Measurements from ENCODE around the gene HOXB6. TPM values are rescaled to one million over a fixed set of nuclear protein-coding genes. Genes with fewer than 3 reads are reported as not detected.
A peak's percentile ranks its signal among the peaks of the same experiment; 100 is the strongest.

The HOXB6 gene
- total RNA-seq, 1 donor from 2014 or later: 1.9 TPM

- Mint-ChIP-seq H3K27me3 (ENCODE audit: unreplicated experiment) (peaks cover 33% of the 10 kb centered on the region), H3K4me3 (ENCODE audit: unreplicated experiment) (peak overlapping the region; percentile 79), H3K4me1 (ENCODE audit: unreplicated experiment) (peaks cover 28% of the 10 kb centered on the region), H3K27ac (ENCODE audit: unreplicated experiment) (no peak overlapping the region), H3K36me3 (ENCODE audit: low read depth, unreplicated experiment) (no peaks in the 10 kb centered on the region), H3K9me3 (ENCODE audit: unreplicated experiment) (no peaks in the 10 kb centered on the region)
- TF ChIP-seq, protein P1, sequence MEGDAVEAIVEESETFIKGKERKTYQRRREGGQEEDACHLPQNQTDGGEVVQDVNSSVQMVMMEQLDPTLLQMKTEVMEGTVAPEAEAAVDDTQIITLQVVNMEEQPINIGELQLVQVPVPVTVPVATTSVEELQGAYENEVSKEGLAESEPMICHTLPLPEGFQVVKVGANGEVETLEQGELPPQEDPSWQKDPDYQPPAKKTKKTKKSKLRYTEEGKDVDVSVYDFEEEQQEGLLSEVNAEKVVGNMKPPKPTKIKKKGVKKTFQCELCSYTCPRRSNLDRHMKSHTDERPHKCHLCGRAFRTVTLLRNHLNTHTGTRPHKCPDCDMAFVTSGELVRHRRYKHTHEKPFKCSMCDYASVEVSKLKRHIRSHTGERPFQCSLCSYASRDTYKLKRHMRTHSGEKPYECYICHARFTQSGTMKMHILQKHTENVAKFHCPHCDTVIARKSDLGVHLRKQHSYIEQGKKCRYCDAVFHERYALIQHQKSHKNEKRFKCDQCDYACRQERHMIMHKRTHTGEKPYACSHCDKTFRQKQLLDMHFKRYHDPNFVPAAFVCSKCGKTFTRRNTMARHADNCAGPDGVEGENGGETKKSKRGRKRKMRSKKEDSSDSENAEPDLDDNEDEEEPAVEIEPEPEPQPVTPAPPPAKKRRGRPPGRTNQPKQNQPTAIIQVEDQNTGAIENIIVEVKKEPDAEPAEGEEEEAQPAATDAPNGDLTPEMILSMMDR (IDR thresholded peaks at IDR 0.05; ENCODE audit: unreplicated experiment): no peak
- no peak for DNase-seq (ENCODE audit: low spot score)
Measured at GRCh38 chr17:48621410-48622392, 16.9 kb upstream of the HOXB6 start.

DNA sequence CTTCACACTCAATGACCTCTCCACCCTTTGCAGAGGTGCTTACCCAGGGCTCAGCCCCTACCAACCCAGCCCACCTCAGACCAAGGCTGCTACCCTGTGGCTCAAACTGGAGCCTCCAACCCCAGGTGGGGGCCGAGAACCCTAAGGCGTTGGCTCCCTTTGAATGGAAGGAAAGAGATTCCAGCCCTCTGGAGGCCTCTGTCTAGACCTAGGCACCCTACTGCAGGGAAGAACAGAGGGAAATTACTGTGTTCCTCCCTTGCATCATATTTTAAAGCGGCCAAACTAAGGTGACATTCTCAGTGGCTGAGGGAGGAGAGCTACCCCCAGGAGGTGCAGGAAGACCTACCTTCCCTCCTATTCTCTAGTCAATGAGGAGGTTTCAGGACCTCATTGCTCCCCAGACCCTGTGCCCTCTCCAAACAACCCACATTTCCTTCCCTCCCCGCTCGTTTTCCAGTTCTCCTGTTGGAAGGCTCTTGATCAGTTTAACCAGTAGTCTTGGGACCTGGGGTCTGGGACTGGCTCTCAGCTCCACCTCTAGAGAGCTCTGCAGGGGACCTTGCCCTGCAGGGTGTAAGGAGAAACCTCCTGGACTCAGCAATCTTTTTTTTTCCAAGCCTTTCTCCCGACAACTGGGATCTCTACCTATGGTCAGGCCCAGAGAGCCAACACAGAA, 15.8 kb upstream of the HOXB6 start:
- Mint-ChIP-seq H3K27me3 (ENCODE audit: unreplicated experiment) (peaks cover 34% of the 10 kb centered on the region), H3K9me3 (ENCODE audit: unreplicated experiment) (no peaks in the 10 kb centered on the region), H3K36me3 (ENCODE audit: low read depth, unreplicated experiment) (no peaks in the 10 kb centered on the region), H3K4me1 (ENCODE audit: unreplicated experiment) (peaks cover 28% of the 10 kb centered on the region), H3K4me3 (ENCODE audit: unreplicated experiment) (no peak overlapping the region), H3K27ac (ENCODE audit: unreplicated experiment) (no peak overlapping the region)
- no peak for DNase-seq (ENCODE audit: low spot score)
- TF ChIP-seq, protein P1 (IDR thresholded peaks at IDR 0.05; ENCODE audit: unreplicated experiment): no peak

GRCh38 chr17:48619826-48620449, 15.2 kb upstream of the HOXB6 start:
- no peaks in the 10 kb centered on the region for H3K9me3 Mint-ChIP-seq (ENCODE audit: unreplicated experiment)
- H3K36me3 Mint-ChIP-seq (ENCODE audit: low read depth, unreplicated experiment): no peaks in the 10 kb centered on the region
- H3K4me3 Mint-ChIP-seq (ENCODE audit: unreplicated experiment): no peak overlapping the region
- H3K4me1 Mint-ChIP-seq (ENCODE audit: unreplicated experiment): peaks cover 28% of the 10 kb centered on the region
- DNase-seq (ENCODE audit: low spot score): no peak
- TF ChIP-seq, protein P1 (IDR thresholded peaks at IDR 0.05; ENCODE audit: unreplicated experiment): no peak
- peaks cover 35% of the 10 kb centered on the region for H3K27me3 Mint-ChIP-seq (ENCODE audit: unreplicated experiment)
- no peak overlapping the region for H3K27ac Mint-ChIP-seq (ENCODE audit: unreplicated experiment)

- Mint-ChIP-seq H3K27ac (ENCODE audit: unreplicated experiment) (no peak overlapping the region), H3K27me3 (ENCODE audit: unreplicated experiment) (peaks cover 36% of the 10 kb centered on the region), H3K4me3 (ENCODE audit: unreplicated experiment) (peak overlapping the region; percentile 63), H3K4me1 (ENCODE audit: unreplicated experiment) (peaks cover 33% of the 10 kb centered on the region), H3K36me3 (ENCODE audit: low read depth, unreplicated experiment) (no peaks in the 10 kb centered on the region), H3K9me3 (ENCODE audit: unreplicated experiment) (no peaks in the 10 kb centered on the region)
- DNase-seq (ENCODE audit: low spot score): peak; percentile 95
- TF ChIP-seq, protein P1 (IDR thresholded peaks at IDR 0.05; ENCODE audit: unreplicated experiment): peak; percentile 94
Measured at GRCh38 chr17:48618256-48618896, 13.6 kb upstream of the HOXB6 start.

Measured in endothelial cell (in vitro differentiated cells).